BJ (cell line): ENCODE measurements around the gene FBXO38. TPM values are rescaled to one million over a fixed set of nuclear protein-coding genes. Genes with fewer than 3 reads are reported as not detected.

Source experiments
- CTCF ChIA-PET: fragments of 350-600 bp; formaldehyde crosslinking; extraction: SDS; loops from one replicate; lab custom pipeline; 2021; ENCODE audit warnings: antibody characterized with exemption, inconsistent platforms; lab: Yijun Ruan, JAX
- POLR2A ChIA-PET: fragments of 300-600 bp; sonication (Branson Sonifier 250); formaldehyde crosslinking; extraction: SDS; loops from one replicate; lab custom pipeline; 2021; ENCODE audit warnings: antibody characterized with exemption; lab: Charles Lee
- DNase-seq: peaks from one replicate; pipeline ENCODE4 v3.0.0-alpha.2; 2011; ENCODE audit warnings: low read depth
- H3K27me3 ChIP-seq: 2 replicates; pipeline ENCODE4 v1.6.0; 2011; ENCODE audit warnings: low read length; ENCODE audit not compliant: control insufficient read depth, insufficient read depth
- H3K36me3 ChIP-seq: 2 replicates; pipeline ENCODE4 v1.5.1; 2011; ENCODE audit warnings: low read length; ENCODE audit not compliant: control insufficient read depth, insufficient read depth
- H3K4me3 ChIP-seq: 2 replicates; pipeline ENCODE4 v1.5.1; 2011; ENCODE audit warnings: low read depth, mild to moderate bottlenecking, control low read depth, low read length
- polyA plus RNA-seq: library from polyadenylated mRNA; depleted of rRNA; stranded (reverse); fragments of >200 nt; gene quantifications from 2 replicates; pipeline ENCODE4 v1.2.3, GENCODE V29; 2011
- TF ChIP-seq, protein P1 (sequence below): IDR thresholded peaks from 2 replicates; pipeline ENCODE4 v1.5.1; 2011; ENCODE audit warnings: low read depth, mild to moderate bottlenecking, control low read depth, inconsistent platforms, low read length, moderate library complexity; ENCODE audit not compliant: insufficient read depth

The FBXO38 gene
- polyA plus RNA-seq, 1 experiment, result 19.3 TPM

DNA sequence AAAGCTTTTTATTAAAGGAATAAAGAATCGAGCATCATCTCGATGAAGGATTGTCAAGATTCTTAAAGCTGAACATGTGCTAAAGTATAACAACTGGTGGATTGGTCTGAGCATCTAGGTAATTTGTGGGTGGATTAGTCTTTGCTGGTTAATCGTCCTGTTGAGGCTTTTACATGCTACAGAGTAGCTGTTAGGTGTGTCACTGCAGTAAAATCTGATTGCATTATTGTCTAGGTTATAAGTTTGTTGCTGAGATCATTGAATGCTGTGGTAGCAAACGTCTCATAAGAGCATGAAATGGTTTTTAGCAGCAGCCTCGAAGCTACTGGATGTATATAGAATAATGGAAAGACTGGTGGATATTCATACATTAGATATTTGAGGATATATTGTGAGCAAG is 7.2 kb downstream of the FBXO38 start:
- Histone ChIP-seq H3K27me3 (no peaks in the 10 kb centered on the region), H3K4me3 (no peak overlapping the region), H3K36me3 (peaks cover 3% of the 10 kb centered on the region)
- ChIA-PET CTCF (interaction anchor here (1.0 to 1.5 kb wide), 3 partner anchors 10 to 340 kb away, joined by 3 read pairs; no protein-coding TSS in a partner anchor), POLR2A (no interaction called here)
- TF ChIP-seq, protein P1, sequence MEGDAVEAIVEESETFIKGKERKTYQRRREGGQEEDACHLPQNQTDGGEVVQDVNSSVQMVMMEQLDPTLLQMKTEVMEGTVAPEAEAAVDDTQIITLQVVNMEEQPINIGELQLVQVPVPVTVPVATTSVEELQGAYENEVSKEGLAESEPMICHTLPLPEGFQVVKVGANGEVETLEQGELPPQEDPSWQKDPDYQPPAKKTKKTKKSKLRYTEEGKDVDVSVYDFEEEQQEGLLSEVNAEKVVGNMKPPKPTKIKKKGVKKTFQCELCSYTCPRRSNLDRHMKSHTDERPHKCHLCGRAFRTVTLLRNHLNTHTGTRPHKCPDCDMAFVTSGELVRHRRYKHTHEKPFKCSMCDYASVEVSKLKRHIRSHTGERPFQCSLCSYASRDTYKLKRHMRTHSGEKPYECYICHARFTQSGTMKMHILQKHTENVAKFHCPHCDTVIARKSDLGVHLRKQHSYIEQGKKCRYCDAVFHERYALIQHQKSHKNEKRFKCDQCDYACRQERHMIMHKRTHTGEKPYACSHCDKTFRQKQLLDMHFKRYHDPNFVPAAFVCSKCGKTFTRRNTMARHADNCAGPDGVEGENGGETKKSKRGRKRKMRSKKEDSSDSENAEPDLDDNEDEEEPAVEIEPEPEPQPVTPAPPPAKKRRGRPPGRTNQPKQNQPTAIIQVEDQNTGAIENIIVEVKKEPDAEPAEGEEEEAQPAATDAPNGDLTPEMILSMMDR, result no peak
- no peak for DNase-seq

DNA sequence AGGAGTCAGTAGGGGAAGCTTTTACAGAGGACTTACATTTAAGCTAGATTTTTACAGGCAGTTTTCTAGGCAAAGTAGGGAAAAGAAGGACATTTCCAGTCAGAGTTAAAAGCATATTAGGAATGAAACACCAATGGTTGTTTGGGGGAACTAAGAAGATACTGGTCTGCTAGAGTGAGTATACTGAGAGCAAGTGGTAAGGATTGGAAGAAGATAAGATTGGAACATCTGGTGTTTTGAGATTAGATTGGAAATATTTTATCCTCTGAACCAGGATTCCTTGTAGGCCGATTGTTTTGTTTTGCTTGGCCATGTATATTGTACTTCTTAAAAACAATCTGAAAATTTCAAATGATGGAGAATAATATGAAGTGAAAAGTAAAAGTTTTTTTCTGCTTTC is 7.7 kb downstream of the FBXO38 start:
- H3K27me3 ChIP-seq, result no peaks in the 10 kb centered on the region
- no peak overlapping the region for H3K4me3 ChIP-seq
- peaks cover 3% of the 10 kb centered on the region for H3K36me3 ChIP-seq
- DNase-seq, result no peak
- TF ChIP-seq, protein P1, result no peak
- ChIA-PET POLR2A (no interaction called here), CTCF (interaction anchor here (1.0 to 1.5 kb wide), 2 partner anchors 10 to 53 kb away, joined by 3 read pairs; no protein-coding TSS in a partner anchor)

DNA sequence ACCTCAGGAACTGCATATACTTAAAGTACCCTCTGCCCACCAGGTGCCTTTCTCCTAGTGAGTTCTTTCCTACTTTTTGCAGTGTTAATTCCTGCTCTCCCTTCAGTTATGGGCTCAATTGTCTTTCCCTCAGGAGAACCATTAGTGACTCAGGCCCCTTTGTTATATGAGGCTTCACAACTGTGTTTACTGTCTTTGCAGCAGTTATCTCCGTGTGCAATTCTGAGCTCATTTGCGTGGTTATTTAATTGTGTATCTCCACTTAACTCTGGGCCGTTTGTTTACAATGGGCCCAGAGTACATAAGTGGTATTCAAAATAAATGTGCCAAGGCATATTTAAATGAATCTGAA is 9.6 kb downstream of the FBXO38 start:
- ChIA-PET POLR2A (no interaction called here), CTCF (interaction anchor here (0.6 kb wide), 1 partner anchor 18 kb away, joined by 3 read pairs; no protein-coding TSS in a partner anchor)
- Histone ChIP-seq H3K27me3 (no peaks in the 10 kb centered on the region), H3K36me3 (peaks cover 5% of the 10 kb centered on the region), H3K4me3 (no peak overlapping the region)
- DNase-seq, result no peak
- TF ChIP-seq, protein P1, result no peak

DNA sequence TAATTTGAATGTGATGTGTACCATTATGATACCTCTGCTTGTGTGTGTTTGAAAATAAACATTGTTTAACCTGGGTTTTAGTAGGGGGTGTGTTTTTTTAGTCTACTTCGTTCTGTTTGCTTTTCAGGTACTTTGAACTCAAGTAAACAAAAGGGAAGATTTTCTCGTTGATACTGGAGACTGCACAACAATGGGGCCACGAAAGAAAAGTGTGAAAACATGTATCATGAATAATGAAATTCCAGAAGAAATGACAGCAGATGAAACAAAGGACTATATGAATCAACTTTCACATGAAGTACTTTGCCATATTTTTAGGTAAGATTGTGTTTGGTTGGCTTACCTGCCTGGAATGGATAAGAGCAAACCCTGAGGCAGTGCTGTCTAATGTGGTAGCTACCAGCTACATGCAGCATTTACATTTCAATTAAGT is 10.8 kb downstream of the FBXO38 start:
- no peak for DNase-seq
- H3K27me3 ChIP-seq, result no peaks in the 10 kb centered on the region
- CTCF ChIA-PET, result no interaction called here
- H3K4me3 ChIP-seq, result no peak overlapping the region
- peaks cover 6% of the 10 kb centered on the region for H3K36me3 ChIP-seq
- TF ChIP-seq, protein P1, result no peak
- POLR2A ChIA-PET, result no interaction called here

DNA sequence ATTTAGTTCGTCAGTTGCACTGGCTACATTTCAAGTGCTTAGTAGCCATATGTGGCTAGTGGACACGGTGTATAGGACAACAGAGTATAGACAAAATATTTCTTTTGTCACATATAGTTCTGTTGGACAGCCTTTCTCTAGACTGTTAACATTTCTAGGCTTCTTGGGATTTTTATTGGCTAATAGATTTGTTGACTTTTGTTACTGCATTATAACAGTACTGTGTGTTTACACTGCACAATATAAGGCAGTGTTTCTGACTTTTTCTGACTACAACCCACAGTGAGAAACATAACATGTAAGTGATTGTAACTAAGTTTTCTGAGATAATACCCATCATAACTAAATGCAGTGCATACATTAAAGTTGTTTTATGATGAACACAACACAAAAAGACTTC is 11.3 kb downstream of the FBXO38 start:
- POLR2A ChIA-PET, result no interaction called here
- Histone ChIP-seq H3K27me3 (no peaks in the 10 kb centered on the region), H3K36me3 (peaks cover 7% of the 10 kb centered on the region), H3K4me3 (no peak overlapping the region)
- DNase-seq, result no peak
- TF ChIP-seq, protein P1, result no peak
- CTCF ChIA-PET, result interaction anchor here (0.7 kb wide), 1 partner anchor 336 kb away, joined by 3 read pairs; no protein-coding TSS in a partner anchor
